HCT116 (cell line): ENCODE data around the gene TMEM178B. TPM values are rescaled to one million over a fixed set of nuclear protein-coding genes. Genes with fewer than 3 reads are reported as not detected.

Source experiments
- ATAC-seq: fragments of 200-7000 bp; cut with Tn5 transposase; 2 replicates; pipeline ENCODE4 v1.9.1; 2020; ENCODE audit warnings: mild to moderate bottlenecking, moderate library complexity
- BruUV-seq: library from RNA; stranded (reverse); fragments of 400-500 nt; replicated peaks from 2 replicates; lab custom pipeline; 2021; lab: Mats Ljungman, UMichigan
- CTCF ChIA-PET: fragments of 300-600 bp; sonication (Branson Sonifier 250); formaldehyde crosslinking; loops from one replicate; lab custom pipeline; 2021; ENCODE audit warnings: antibody characterized with exemption; lab: Charles Lee
- POLR2A ChIA-PET: fragments of 300-600, 350-600 bp; sonication (Branson Sonifier 250); formaldehyde crosslinking; loops from one replicate; lab custom pipeline; 2021; ENCODE audit warnings: antibody characterized with exemption; lab: Charles Lee
- RAD21 ChIA-PET, 2 experiments: fragments of 300-600 bp; sonication (Branson Sonifier 250); formaldehyde crosslinking; loops; one replicate each; lab custom pipeline; 2023; ENCODE audit warnings: low total read pairs in 2 of 2; ENCODE audit not compliant: uncharacterized antibody in 2 of 2, unreplicated experiment in 2 of 2, low non-redundant PET in 1 of 2; lab: Charles Lee
- DNase-seq: peaks from one replicate; pipeline ENCODE4 v3.0.0-alpha.2; 2010; ENCODE audit warnings: low read depth, low spot score
- H2AFZ ChIP-seq: fragments of 200-600 bp; shearing (Covaris generic), sonication (generic); 2 replicates; pipeline ENCODE4 v1.6.1; 2017; ENCODE audit warnings: low read depth, mixed run types, mixed read lengths, antibody characterized with exemption, low read length; ENCODE audit not compliant: poor library complexity, severe bottlenecking
- H3K27ac ChIP-seq: 2 replicates; pipeline ENCODE4 v1.5.1; 2012; ENCODE audit warnings: low read depth, low read length
- H3K27me3 ChIP-seq: fragments of 200-600 bp; sonication (generic); 2 replicates; pipeline ENCODE4 v1.6.1; 2016; ENCODE audit warnings: mixed run types, low read length, mixed read lengths; ENCODE audit not compliant: insufficient read depth
- H3K36me3 ChIP-seq, 2 experiments: fragments of 200-500 bp in 1 of 2; fragments of 200-600 bp in 1 of 2; sonication (Bioruptor generic) in 1 of 2; sonication (generic) in 1 of 2; 2 replicates each; pipeline versions ENCODE4 v1.5.1 to v1.6.1; 2014 to 2016; ENCODE audit warnings: low read length in 2 of 2, inconsistent platforms in 1 of 2, mixed read lengths in 1 of 2, mixed run types in 1 of 2; ENCODE audit not compliant: insufficient read depth in 2 of 2, control insufficient read depth in 1 of 2
- H3K4me1 ChIP-seq, 2 experiments: fragments of 200-600 bp in 1 of 2; sonication (generic) in 1 of 2; 2 replicates each; pipeline versions ENCODE4 v1.5.1 to v1.6.1; 2012 to 2017; ENCODE audit warnings: low read length in 2 of 2, inconsistent platforms in 1 of 2, mild to moderate bottlenecking in 1 of 2, mixed read lengths in 1 of 2, mixed run types in 1 of 2, moderate library complexity in 1 of 2; ENCODE audit not compliant: insufficient read depth in 2 of 2, control insufficient read depth in 1 of 2
- H3K4me2 ChIP-seq: fragments of 200-600 bp; sonication (generic); 2 replicates; pipeline ENCODE4 v1.6.1; 2017; ENCODE audit warnings: mixed run types, low read length, mixed read lengths
- H3K4me3 ChIP-seq, 2 experiments: fragments of 200-600 bp in 1 of 2; sonication (generic) in 1 of 2; replicated peaks in 1 of 2; 2 replicates each; pipeline ENCODE4 v1.5.1; 2011 to 2016; ENCODE audit warnings: low read length in 2 of 2, control low read depth in 1 of 2, low read depth in 1 of 2, mild to moderate bottlenecking in 1 of 2, mixed read lengths in 1 of 2, mixed run types in 1 of 2
- H3K79me2 ChIP-seq: fragments of 200-600 bp; sonication (generic); 2 replicates; pipeline ENCODE4 v1.6.1; 2017; ENCODE audit warnings: mild to moderate bottlenecking, mixed run types, low read length, moderate library complexity, mixed read lengths; ENCODE audit not compliant: insufficient read depth
- H3K9ac ChIP-seq: fragments of 200-600 bp; sonication (generic); 2 replicates; pipeline ENCODE4 v1.6.1; 2016; ENCODE audit warnings: low read length, mixed read lengths
- H3K9me2 ChIP-seq: fragments of 200-600 bp; sonication (generic), shearing (Covaris generic); 2 replicates; pipeline ENCODE4 v1.6.1; 2017; ENCODE audit warnings: mixed run types, mild to moderate bottlenecking, moderate library complexity; ENCODE audit not compliant: insufficient read depth
- H3K9me3 ChIP-seq, 2 experiments: fragments of 200-500 bp in 1 of 2; fragments of 200-600 bp in 1 of 2; sonication (Bioruptor generic) in 1 of 2; sonication (generic) in 1 of 2; 2 replicates each; pipeline ENCODE4 v1.6.1; 2014 to 2017; ENCODE audit warnings: low read length in 2 of 2, mixed read lengths in 2 of 2, inconsistent platforms in 1 of 2, low read depth in 1 of 2, mild to moderate bottlenecking in 1 of 2, mixed run types in 1 of 2, moderate library complexity in 1 of 2; ENCODE audit not compliant: control insufficient read depth in 1 of 2, insufficient read depth in 1 of 2
- H4K20me1 ChIP-seq: fragments of 200-600 bp; sonication (generic), shearing (Covaris generic); 2 replicates; pipeline ENCODE4 v1.6.1; 2017; ENCODE audit warnings: mixed run types, mild to moderate bottlenecking, moderate library complexity; ENCODE audit not compliant: insufficient read depth
- ATF3 ChIP-seq: IDR thresholded peaks from 2 replicates; pipeline ENCODE4 v1.6.1; 2012
- EGR1 ChIP-seq: IDR thresholded peaks from 2 replicates; pipeline ENCODE4 v1.6.1; 2012; ENCODE audit warnings: low read depth
- FOSL1 ChIP-seq: IDR thresholded peaks from 2 replicates; pipeline ENCODE4 v1.6.1; 2012; ENCODE audit warnings: low read depth
- JUND ChIP-seq: IDR thresholded peaks from 2 replicates; pipeline ENCODE4 v1.6.1; 2012
- POLR2A ChIP-seq: IDR thresholded peaks from 2 replicates; pipeline ENCODE4 v1.7.0; 2011; ENCODE audit warnings: borderline replicate concordance; ENCODE audit not compliant: insufficient read depth, insufficient read length; ENCODE audit errors: extremely low read depth
- REST ChIP-seq: IDR thresholded peaks from 2 replicates; pipeline ENCODE4 v1.6.1; 2012; ENCODE audit warnings: low read depth
- SIN3A ChIP-seq: IDR thresholded peaks from 2 replicates; pipeline ENCODE4 v1.6.1; 2012; ENCODE audit warnings: low read depth
- SP1 ChIP-seq: IDR thresholded peaks from 2 replicates; pipeline ENCODE4 v1.6.1; 2012; ENCODE audit warnings: low read depth
- SRF ChIP-seq: IDR thresholded peaks from 2 replicates; pipeline ENCODE4 v1.6.1; 2012; ENCODE audit warnings: low read depth
- ZBTB33 ChIP-seq: IDR thresholded peaks from 2 replicates; pipeline ENCODE4 v1.6.1; 2011; ENCODE audit warnings: mild to moderate bottlenecking, low read length, moderate library complexity; ENCODE audit not compliant: insufficient replicate concordance; ENCODE audit errors: extremely low read depth
- ZFX ChIP-seq: fragments of 450-650 bp; IDR thresholded peaks from 2 replicates; pipeline ENCODE4 v1.6.1; 2017
- ZNF274 ChIP-seq: fragments of 200-500 bp; sonication (Bioruptor generic); IDR thresholded peaks from 2 replicates; pipeline ENCODE4 v1.6.1; 2014; ENCODE audit warnings: mild to moderate bottlenecking, low read depth, low read length, inconsistent platforms
- intact Hi-C: fragments of 100-400 bp; cut with micrococcal nuclease; formaldehyde crosslinking; loops from 2 replicates; pipeline ENCODE4 v1.10.0; 2022
- total RNA-seq: library from RNA; stranded (reverse); gene quantifications from one replicate; pipeline ENCODE4 v1.2.1, GENCODE V29; 2021; ENCODE audit not compliant: unreplicated experiment

Gene TMEM178B
- total RNA-seq, 1 experiment from 2014 or later = 0.02 TPM

- Histone ChIP-seq H3K4me1 (no peaks in the 10 kb centered on the region), H3K4me2 (no peak overlapping the region), H3K9ac (no peak overlapping the region), H3K79me2 (no peaks in the 10 kb centered on the region), H4K20me1 (no peaks in the 10 kb centered on the region), H3K36me3 (no peaks in the 10 kb centered on the region), H3K27me3 (peaks cover 17% of the 10 kb centered on the region), H3K9me3 (no peaks in the 10 kb centered on the region), H2AFZ (no peak overlapping the region), H3K27ac (no peak overlapping the region), H3K4me3 (no peak overlapping the region), H3K9me2 (no peaks in the 10 kb centered on the region)
- ChIA-PET CTCF (no interaction called here), POLR2A (no interaction called here), RAD21 (no interaction called here)
- ATAC-seq = no peak
- no TSS peak for BruUV-seq
- intact Hi-C loops = no loop called here
- no peak for DNase-seq
- TF ChIP-seq SRF (no peak), ZFX (no peak), SP1 (no peak), ZBTB33 (no peak), REST (no peak), EGR1 (no peak), FOSL1 (no peak), JUND (no peak), ZNF274 (no peak), POLR2A (no peak), ATF3 (no peak), SIN3A (no peak)
Measured at GRCh38 chr7:141257597-141257996, 183.7 kb downstream of the TMEM178B start.
